Loucy (cell line): Measurements from ENCODE around the gene ADAMTS4.

Experiments
- CTCF ChIP-seq: fragments of 200-600 bp; sonication (generic); conservative IDR thresholded peaks from 2 replicates; pipeline ENCODE4 v1.5.1; 2014; ENCODE audit warnings: mild to moderate bottlenecking, antibody characterized with exemption, low read length
- EZH2phosphoT487 ChIP-seq: fragments of 200-600 bp; IDR thresholded peaks from 2 replicates; pipeline ENCODE4 v1.6.1; 2018; ENCODE audit warnings: antibody characterized with exemption, mild to moderate bottlenecking, moderate library complexity, borderline replicate concordance

GRCh38 chr1:161227196-161227871 is 28.5 kb upstream of the ADAMTS4 start:
- peak; percentile 94 for TF ChIP-seq CTCF
- no peak for TF ChIP-seq EZH2phosphoT487
